ENCODE measurements around the gene CSTA.
"Not testable (repeated sequence)": the region's sequence is repeated elsewhere in the genome, so short reads cannot be mapped to it uniquely, and the experiment has no call there.

Gene CSTA

DNA sequence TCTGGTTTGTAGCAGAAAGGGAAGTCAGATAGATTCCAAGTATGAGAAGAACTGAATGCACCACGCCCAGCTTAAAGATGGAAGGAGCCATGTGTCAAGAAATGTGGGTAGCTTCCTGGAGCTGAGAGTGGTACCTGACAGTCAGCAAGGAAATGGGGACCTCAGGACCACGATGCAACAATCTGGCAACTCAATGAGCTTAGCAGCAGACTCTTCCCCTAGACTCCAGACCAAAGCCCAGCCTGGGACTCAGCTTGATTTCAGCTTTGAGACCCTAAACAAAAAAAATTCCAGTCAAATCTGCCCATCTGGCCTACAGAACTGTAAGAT lies 33.6 kb downstream of the CSTA start:
- H3K4me3 ChIP-seq (ENCODE audit: low read depth, low read length) = no peak overlapping the region
- TF ChIP-seq, protein P1, sequence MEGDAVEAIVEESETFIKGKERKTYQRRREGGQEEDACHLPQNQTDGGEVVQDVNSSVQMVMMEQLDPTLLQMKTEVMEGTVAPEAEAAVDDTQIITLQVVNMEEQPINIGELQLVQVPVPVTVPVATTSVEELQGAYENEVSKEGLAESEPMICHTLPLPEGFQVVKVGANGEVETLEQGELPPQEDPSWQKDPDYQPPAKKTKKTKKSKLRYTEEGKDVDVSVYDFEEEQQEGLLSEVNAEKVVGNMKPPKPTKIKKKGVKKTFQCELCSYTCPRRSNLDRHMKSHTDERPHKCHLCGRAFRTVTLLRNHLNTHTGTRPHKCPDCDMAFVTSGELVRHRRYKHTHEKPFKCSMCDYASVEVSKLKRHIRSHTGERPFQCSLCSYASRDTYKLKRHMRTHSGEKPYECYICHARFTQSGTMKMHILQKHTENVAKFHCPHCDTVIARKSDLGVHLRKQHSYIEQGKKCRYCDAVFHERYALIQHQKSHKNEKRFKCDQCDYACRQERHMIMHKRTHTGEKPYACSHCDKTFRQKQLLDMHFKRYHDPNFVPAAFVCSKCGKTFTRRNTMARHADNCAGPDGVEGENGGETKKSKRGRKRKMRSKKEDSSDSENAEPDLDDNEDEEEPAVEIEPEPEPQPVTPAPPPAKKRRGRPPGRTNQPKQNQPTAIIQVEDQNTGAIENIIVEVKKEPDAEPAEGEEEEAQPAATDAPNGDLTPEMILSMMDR (IDR thresholded peaks at IDR 0.05; ENCODE audit: low read depth, low read length) = no peak

DNA sequence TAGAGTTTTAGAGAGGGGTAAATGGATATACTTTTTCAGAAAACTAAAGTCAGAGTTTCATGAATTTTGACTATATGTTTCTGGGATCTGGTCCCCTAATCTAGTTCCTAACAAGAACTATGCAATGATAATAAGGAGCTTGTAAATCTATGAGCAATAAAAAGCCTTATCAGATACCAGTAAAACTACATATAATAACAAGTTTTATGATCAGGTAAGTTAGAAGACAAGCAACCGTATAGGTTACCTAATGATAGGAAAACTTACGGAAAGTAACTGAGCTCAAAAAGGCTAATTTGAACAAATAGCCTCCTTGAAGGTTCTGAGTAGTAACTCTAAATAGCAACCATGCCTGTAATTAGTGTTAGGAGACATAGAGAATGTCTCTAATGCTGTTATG lies 37.0 kb downstream of the CSTA start:
- TF ChIP-seq, protein P1 (IDR thresholded peaks at IDR 0.05; ENCODE audit: low read depth, low read length) = no peak
- H3K4me3 ChIP-seq (ENCODE audit: low read depth, low read length) = no peak overlapping the region

DNA sequence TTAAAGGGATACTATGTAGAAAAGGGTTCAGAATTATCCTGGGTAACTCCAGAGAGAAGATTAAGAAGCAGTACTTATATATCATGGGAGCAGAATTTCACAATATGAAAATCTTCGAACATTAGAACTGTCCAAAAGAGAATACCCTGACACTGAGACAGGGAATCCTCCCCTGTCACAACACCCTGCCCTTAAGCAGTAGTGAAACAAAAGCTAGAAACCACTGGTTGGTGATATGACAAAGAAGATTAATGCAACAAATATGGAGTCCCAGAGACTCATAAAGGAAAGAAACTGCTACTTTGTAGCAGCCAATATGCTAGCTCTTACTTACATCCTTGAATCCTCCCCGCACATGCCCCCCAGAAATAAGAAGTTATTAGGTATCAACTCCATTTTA lies 39.4 kb downstream of the CSTA start:
- no peak overlapping the region for H3K4me3 ChIP-seq (ENCODE audit: low read depth, low read length)
- TF ChIP-seq, protein P1 (IDR thresholded peaks at IDR 0.05; ENCODE audit: low read depth, low read length) = no peak

DNA sequence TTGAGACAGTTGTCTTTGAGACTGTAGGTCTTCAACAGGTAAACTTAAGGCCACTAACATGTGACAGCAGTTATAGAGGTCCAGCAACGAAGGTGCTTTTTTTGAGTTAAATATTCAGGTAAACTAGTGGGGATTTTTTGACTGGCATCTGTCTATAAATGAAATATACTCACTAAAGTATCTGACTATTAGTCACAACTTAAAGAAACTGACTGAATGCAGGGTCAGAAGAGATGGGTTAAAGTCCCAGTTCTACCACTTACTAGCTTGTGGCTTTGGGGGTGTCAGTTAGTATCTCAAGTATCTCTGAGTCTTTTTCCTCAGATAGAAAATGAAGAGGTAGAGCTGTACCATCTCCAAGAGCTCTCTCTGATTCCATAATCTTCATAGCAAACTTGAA lies 40.0 kb downstream of the CSTA start:
- TF ChIP-seq, protein P1 (IDR thresholded peaks at IDR 0.05; ENCODE audit: low read depth, low read length) = no peak
- H3K4me3 ChIP-seq (ENCODE audit: low read depth, low read length) = no peak overlapping the region

DNA sequence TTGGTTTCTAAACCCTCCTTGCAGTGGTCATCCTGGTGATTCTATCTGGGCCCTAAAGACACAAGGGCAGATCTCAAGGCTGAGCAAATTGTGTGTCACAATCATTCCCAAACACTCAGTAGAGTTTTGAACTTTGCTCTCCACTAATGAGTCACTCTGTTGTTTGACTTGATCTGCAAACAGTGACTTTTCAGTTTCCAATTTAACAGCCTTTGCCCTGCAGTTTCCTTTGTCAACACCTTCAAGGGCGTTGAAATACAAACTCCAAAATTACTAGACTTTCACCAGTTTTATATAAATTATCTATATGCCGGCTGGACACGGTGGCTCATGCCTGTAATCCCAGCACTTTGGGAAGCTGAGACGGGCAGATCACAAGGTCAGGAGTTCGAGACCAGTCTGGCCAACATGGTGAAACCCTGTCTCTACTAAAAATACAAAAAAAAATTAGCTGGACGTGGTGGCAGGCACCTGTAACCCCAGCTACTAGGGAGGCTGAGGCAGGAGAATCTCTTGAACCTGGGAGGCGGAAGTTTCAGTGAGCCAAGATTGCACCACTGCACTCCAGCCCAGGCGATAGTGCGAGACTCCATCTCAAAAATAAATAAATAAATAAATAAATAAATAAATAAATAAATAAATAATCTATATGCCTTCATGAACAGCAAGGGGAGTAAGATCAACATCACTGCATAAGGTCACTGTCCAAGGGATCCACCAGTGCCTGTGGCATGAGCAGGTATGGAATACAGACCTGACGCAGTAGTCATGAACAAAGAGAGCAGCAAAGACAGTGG lies 40.7 kb downstream of the CSTA start:
- H3K4me3 ChIP-seq (ENCODE audit: low read depth, low read length) = not testable (repeated sequence)

DNA sequence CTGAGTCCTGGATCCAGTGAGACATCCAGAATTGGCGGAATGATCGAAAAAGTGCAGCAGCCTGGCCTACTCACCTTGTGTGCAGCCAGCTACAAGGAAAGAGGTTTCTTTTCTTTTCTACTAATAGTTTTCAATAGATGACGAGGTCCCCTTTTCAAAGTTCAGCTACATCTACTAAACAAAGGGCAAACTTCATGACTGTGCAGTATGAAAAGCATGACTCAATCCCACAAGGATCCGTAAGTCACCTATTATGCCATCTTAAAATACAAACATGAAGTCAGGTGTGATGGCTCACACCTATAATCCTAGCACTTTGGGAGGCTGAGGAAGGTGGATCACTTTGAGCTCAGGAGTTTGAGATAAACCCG lies 41.3 kb downstream of the CSTA start:
- no peak overlapping the region for H3K4me3 ChIP-seq (ENCODE audit: low read depth, low read length)
- TF ChIP-seq, protein P1 (IDR thresholded peaks at IDR 0.05; ENCODE audit: low read depth, low read length) = no peak

DNA sequence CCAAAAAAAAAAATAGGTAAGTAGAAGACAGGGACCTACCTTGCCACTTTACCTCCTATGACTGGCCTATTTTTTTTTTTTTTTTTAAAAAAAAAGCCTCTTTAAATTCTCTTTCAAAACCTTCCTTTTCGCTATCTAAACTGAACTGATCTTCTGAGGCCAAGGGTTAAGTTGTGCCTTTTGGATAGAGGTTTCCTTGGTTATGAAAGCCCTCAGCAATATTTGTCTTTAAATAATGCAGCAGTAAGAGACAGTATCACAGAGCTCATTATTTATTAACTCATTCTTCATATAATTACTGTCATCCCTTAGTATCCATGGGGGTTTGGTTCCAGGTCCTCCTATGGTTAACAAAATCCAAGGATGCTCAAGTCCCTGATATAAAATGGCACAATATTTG lies 49.0 kb downstream of the CSTA start:
- TF ChIP-seq, protein P1 (IDR thresholded peaks at IDR 0.05; ENCODE audit: low read depth, low read length) = no peak
- no peak overlapping the region for H3K4me3 ChIP-seq (ENCODE audit: low read depth, low read length)

DNA sequence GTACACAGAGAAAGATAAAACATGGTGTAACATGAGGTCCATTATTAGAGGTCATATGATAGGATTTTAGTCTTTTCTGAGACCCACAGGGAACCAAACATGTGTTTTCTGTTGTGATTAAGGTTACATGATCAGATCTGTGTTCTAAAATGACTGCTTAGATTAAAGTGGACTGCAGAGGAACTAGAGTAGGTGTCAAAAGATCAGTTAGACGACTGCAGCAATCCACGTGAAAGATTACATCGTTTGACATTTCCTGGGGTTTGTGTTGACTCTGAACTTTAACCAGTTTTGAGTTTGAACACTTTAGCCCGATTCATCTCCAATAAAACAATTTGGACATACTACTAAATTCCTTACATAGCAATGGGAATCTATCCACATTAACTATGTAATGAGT lies 52.9 kb downstream of the CSTA start:
- H3K4me3 ChIP-seq (ENCODE audit: low read depth, low read length) = no peak overlapping the region
- TF ChIP-seq, protein P1 (IDR thresholded peaks at IDR 0.05; ENCODE audit: low read depth, low read length) = no peak

Data from WI38 (cell line).